Measurements from ENCODE around the gene GFI1. TPM values are rescaled to one million over a fixed set of nuclear protein-coding genes. Genes with fewer than 3 reads are reported as not detected.

GFI1 gene
- total and polyA plus RNA-seq, 11 donors: 0.04 to 0.93 (median 0.16) TPM; not detected in 2

- no peak overlapping the region for H3K4me3 ChIP-seq
- ATAC-seq: no peak
Measured at GRCh38 chr1:92430030-92430429, 56.7 kb downstream of the GFI1 start.

GRCh38 chr1:92425617-92426016 lies 61.1 kb downstream of the GFI1 start:
- no peak for DNase-seq
- Histone ChIP-seq H3K36me3 (no peaks in the 10 kb centered on the region), H3K4me3 (no peak overlapping the region), H3K9me3 (no peaks in the 10 kb centered on the region), H3K27ac (no peak overlapping the region), H3K4me1 (no peaks in the 10 kb centered on the region), H3K27me3 (no peaks in the 10 kb centered on the region)
- TF ChIP-seq POLR2A (IDR thresholded peaks at IDR 0.05): no peak
- no peak for ATAC-seq
- WGBS, 4 donors: 57 to 71% (median 63%) methylated on average over 2 of the region's 2 CpGs
- intact Hi-C loops (cut with DNase I): no loop called here

More at GRCh38 chr1:92430030-92430429, 56.7 kb downstream of the GFI1 start:
- TF ChIP-seq CTCF (IDR thresholded peaks at IDR 0.05) (no peak), POLR2A (IDR thresholded peaks at IDR 0.05) (no peak)
- Histone ChIP-seq H3K36me3 (no peaks in the 10 kb centered on the region), H3K27ac (no peak overlapping the region), H3K9me3 (peaks cover 0 to 3% (median 0%) of the 10 kb centered on the region in 12 donors), H3K27me3 (no peaks in the 10 kb centered on the region), H3K4me1 (no peaks in the 10 kb centered on the region)
- WGBS, 4 donors: 80 to 93% (median 82%) methylated on average over 1 of the region's 1 CpG
- intact Hi-C loops (cut with DNase I): no loop called here
- DNase-seq: no peak

Other genes starting within 250 kb of the GFI1 start
- gene GLMN, start 187.9 kb downstream of the GFI1 start, total RNA-seq: 1 to 10 TPM; 3.0 to 7.2 (median 5.6) TPM
- gene GLMN, start 187.9 kb downstream of the GFI1 start, polyA plus RNA-seq: 10 to 100 TPM in 1 of 2 donors, 1 to 10 TPM in 1; 5.8 to 11.0 TPM
- gene RPAP2, start 187.9 kb downstream of the GFI1 start, total RNA-seq: 10 to 100 TPM in 7 of 9 donors, 1 to 10 TPM in 2; 6.7 to 27.7 (median 23.3) TPM
- gene RPAP2, start 187.9 kb downstream of the GFI1 start, polyA plus RNA-seq: 10 to 100 TPM in 1 of 2 donors, 1 to 10 TPM in 1; 7.3 to 12.0 TPM

Data from heart left ventricle (tissue), 16 donors.